OCI-LY1 (cell line): Measurements from ENCODE around the gene C11orf52.

Source experiments
- EZH2 ChIP-seq: fragments of 200-600 bp; sonication (generic), shearing (Covaris generic); IDR thresholded peaks from 2 replicates; pipeline ENCODE4 v1.8.0; 2017; ENCODE audit warnings: borderline replicate concordance, mixed run types, mild to moderate bottlenecking, antibody characterized with exemption, low read length, moderate library complexity, mixed read lengths
- TF ChIP-seq, protein P1 (sequence below): fragments of 200-600 bp; sonication (generic), shearing (Covaris generic); IDR thresholded peaks from 2 replicates; pipeline ENCODE4 v1.5.1; 2017; ENCODE audit warnings: mild to moderate bottlenecking, antibody characterized with exemption, low read length, moderate library complexity, mixed read lengths

DNA sequence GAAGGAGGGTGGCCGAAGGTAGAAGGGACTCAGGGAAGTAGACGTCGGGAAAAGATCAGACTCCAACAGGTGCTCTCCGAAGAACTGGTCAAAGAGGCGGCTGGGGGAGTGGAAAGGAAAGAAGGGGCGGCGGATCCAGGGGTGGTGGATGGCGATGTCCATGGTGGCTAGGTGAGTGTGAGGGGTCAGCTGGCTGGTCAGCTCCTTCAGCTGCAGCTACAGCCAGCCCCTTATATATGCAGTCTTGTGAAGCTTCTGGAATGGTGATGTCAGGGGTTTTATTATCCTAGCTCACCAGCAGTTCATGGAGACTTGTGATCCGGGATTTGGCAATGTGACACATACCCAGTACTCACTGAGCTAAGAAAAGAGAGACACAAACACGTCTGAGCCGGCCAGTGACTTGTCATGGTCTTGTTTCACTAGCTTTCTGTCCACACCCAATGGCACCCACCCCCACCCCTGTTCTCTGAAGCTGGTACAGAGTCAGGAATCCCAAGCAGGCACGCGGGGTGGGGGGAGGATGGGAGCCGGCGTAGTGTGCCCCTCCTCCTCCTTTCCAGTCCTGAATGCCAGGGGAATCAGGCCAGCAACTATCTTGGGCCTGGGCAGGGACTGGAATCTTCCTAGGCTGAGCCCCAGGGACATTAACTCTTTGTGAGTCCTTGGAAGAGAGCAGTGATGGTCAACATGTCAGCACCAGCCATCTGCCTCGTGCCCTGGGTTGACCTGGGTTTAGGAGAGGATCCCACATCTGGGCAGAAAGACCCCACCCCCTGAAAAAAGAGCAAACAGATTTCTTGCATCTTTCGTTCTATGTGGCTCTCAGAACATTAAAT, 6.9 kb upstream of the C11orf52 start, which contains the start of gene CRYAB:
- TF ChIP-seq, protein P1, sequence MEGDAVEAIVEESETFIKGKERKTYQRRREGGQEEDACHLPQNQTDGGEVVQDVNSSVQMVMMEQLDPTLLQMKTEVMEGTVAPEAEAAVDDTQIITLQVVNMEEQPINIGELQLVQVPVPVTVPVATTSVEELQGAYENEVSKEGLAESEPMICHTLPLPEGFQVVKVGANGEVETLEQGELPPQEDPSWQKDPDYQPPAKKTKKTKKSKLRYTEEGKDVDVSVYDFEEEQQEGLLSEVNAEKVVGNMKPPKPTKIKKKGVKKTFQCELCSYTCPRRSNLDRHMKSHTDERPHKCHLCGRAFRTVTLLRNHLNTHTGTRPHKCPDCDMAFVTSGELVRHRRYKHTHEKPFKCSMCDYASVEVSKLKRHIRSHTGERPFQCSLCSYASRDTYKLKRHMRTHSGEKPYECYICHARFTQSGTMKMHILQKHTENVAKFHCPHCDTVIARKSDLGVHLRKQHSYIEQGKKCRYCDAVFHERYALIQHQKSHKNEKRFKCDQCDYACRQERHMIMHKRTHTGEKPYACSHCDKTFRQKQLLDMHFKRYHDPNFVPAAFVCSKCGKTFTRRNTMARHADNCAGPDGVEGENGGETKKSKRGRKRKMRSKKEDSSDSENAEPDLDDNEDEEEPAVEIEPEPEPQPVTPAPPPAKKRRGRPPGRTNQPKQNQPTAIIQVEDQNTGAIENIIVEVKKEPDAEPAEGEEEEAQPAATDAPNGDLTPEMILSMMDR, result no peak
- no peak for TF ChIP-seq EZH2
